ENCODE data around the gene FN3K.
"Not testable (repeated sequence)": the region's sequence is repeated elsewhere in the genome, so short reads cannot be mapped to it uniquely, and the experiment has no call there.

The FN3K gene

GRCh38 chr17:82775001-82775823, 39.8 kb downstream of the FN3K start:
- peak; percentile 48 to 53 for DNase-seq

GRCh38 chr17:82776454-82776853, 41.0 kb downstream of the FN3K start:
- DNase-seq: no peak

GRCh38 chr17:82777778-82778375, 42.5 kb downstream of the FN3K start:
- DNase-seq: peak; percentile 15 to 30

- DNase-seq: no peak
Observed at GRCh38 chr17:82779541-82779940, 44.1 kb downstream of the FN3K start.

DNA sequence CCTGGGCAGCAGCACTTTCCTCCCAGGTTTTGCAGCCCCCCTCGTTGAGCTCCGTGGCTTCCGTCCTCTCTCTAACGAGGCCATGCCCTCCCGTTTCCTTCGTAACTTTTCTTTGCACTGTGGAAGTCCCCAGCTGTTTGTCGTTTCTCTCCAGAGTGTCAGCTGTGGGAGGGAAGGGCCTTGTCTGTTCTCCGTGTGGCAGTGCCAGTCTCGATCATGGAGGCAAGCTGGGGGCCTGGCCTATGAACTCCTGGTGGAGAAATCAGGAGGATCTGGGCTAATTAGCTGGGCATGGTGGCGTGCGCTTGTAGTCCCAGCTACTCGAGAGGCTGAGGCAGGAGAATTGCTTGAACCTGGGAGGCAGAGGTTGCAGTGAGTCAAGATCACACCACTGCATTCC, 44.8 kb downstream of the FN3K start:
- DNase-seq: no peak

GRCh38 chr17:82780971-82781893, 45.8 kb downstream of the FN3K start:
- DNase-seq: no peak

- DNase-seq: peak; percentile 82 to 85
Observed at GRCh38 chr17:82781894-82782274, 46.5 kb downstream of the FN3K start.

- DNase-seq: no peak
Observed at GRCh38 chr17:82782657-82783207, 47.3 kb downstream of the FN3K start.

GRCh38 chr17:82783498-82783897, 48.1 kb downstream of the FN3K start:
- no peak for DNase-seq

- not testable (repeated sequence) for DNase-seq
Observed at GRCh38 chr17:82785581-82785980, 50.2 kb downstream of the FN3K start.

- DNase-seq: no peak
Observed at GRCh38 chr17:82786427-82786826, 51.0 kb downstream of the FN3K start.

DNA sequence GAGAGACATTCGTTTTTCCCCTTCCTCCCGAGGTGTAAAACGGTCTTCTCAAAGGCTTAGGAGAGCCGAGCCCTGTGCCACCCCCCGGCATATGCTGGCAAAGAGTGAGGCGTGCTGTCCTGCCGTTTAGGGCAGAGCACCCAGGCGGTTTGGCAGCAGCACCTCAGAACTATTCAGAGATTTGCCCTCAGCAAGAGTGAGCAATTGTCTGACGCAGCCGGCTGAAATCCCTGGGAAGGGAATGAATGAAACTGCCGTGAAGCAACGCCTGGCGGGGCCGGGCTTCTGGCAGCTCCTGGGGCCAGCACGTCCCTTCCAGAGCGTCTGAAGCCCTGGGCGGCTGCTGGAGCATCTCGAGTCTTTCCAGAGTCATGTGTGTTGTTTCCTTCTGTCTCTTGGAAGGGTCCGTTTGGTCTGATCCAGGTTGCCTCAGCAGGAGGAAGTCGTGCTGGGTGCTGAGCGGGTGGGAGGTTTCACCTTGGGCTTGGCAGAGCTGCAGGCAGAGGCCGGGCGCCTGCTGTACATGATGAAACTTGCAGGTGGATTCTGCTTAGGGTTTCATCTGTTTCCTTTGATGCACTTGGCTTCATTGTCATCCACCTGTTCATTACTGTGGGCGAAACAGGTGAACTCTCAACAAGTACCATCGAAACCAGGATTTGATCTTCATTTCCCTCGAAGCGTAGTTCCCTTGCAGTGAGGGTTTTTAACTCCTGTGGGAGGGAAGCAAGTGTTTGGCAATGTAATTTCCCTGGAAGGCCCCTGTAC, 51.9 kb downstream of the FN3K start:
- no peak for DNase-seq

- DNase-seq: no peak
Observed at GRCh38 chr17:82788206-82789001, 53.0 kb downstream of the FN3K start.

DNA sequence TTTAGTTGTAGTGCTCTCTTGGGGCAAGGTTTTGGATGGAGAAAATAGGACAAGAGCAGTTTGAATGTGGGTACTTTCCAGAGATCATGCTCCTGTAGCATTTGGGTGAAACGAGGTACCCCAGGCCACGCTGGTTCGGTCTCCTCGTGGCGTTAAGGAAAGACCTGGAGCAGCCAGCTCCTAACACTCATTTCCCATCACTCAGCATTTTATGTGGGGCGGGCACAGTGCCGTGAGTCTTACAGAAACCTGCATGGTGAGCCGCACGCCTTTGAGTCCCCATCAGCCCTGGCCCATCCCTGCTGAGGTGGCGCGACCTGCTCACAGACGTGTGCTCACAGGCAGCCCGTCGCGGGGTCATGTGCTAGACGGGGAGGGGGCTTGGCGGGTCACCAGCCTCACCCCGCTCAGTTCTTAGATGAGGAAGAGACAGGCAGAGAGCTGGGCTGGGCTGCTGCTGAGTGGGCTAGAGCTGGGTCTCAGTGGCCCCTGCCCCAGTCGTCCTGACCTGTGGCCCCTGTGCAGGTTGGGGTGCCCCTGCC, 53.7 kb downstream of the FN3K start:
- no peak for DNase-seq

DNA sequence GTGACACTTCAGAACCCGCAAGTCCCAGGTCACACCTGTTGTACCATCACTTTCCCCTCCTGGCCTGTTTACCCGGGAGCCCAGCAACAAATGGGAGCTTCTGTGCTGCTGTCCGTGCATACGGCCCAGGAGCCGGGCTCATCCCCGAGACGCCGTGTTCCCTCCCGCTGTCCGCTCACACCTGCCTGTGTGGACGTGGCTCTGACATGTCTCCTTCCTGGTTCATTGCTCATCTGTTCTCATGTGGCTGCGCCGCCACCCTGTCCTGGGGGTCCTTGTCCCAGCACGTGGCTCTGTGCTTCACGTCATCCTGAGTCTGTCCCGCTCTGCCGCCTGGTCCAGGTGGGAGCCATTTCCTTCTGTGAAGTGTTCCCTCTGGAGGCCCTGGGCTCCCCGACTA, 54.4 kb downstream of the FN3K start:
- no peak for DNase-seq

DNA sequence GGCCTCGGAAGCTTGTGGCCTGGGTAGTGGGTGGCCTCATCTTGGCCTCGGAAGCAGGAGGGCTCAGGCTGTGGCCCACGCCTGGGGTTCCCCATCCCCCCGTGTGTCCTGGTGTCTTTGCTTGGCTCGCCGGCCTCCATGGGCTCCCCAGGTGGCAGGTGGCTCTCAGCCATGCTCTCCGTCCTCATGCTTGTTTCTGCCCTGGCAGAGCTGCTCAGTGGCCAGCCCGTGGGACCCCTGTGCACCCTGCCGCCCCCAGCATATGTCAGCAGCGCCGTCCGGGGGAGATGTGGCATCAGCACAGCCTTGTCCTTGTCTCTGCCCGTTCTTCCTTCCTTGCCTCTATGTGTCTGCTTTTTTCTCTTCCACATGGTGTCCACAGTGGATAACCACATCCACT, 55.0 kb downstream of the FN3K start:
- DNase-seq: no peak

GRCh38 chr17:82791532-82791931, 56.1 kb downstream of the FN3K start:
- DNase-seq: no peak

DNA sequence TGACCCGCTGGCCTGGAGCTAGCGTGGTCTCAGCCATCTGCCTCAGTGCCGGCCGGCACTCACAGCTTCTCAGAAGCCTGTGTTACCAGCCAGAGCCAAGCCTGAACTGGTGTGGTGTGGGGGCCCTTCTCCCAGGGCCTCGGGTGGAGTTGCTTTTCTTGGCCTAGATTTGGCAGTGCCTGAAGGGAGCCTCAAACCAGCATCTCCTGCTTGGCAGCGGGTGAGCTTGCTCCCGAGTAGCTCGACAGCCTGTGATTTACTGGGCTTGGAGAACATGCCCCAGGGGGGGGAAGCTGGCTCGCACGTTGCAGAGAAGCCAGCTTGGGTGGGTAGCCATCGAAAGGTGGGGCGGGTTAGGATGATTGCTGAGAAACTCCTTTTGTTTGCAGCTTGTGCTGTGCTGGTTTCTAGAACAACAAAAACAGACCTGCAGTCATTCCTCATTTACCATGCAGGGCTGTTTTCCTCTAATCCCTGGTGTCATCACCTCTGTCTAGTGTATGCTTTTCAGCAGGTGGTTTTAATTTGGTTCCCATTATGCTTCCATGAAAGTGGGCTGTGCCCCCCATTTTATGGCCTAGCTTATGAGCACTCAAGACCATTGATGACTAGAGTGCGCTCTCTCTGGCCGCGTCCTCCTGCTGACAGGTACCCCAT, 58.7 kb downstream of the FN3K start:
- DNase-seq: no peak

- no peak for DNase-seq
Observed at GRCh38 chr17:82794781-82795482, 59.5 kb downstream of the FN3K start.

- DNase-seq: no peak
Observed at GRCh38 chr17:82795615-82796014, 60.2 kb downstream of the FN3K start.
